K562 (cell line): ENCODE measurements around the gene CRACDL. TPM values are rescaled to one million over a fixed set of nuclear protein-coding genes. Genes with fewer than 3 reads are reported as not detected.

Experiments used
- MGA ChIP-seq: fragments of 450-650 bp; IDR thresholded peaks from 2 replicates; pipeline ENCODE4 v1.6.1; 2016; ENCODE audit warnings: mild to moderate bottlenecking, moderate library complexity
- polyA plus RNA-seq, 8 experiments: library from polyadenylated mRNA; depleted of rRNA in 4 of 8; stranded (reverse) in 5 of 8; unstranded in 3 of 8; fragments of >200 nt; fragmentation: Nextera tagmentation in 2 of 8; fragmentation: Illumina TruSeq in 1 of 8; extraction: Ambion mirVana in 2 of 8; extraction: Trizol in 1 of 8; gene quantifications; 2 replicates each; pipeline versions ENCODE4 v1.2.1 to v1.2.3, GENCODE V29; 2011 to 2014; ENCODE audit warnings: inconsistent platforms in 1 of 8, missing spikeins in 1 of 8
- total RNA-seq, 7 experiments: library from RNA; depleted of rRNA in 6 of 7; stranded (reverse); fragments of >200 nt in 6 of 7; fragmentation: Illumina TruSeq in 2 of 7; extraction: Trizol in 2 of 7; gene quantifications; 2 replicates each; pipeline versions ENCODE4 v1.2.1 to v1.2.3, GENCODE V29; 2011 to 2021; ENCODE audit warnings: low replicate concordance in 1 of 7

Gene CRACDL
- total and polyA plus RNA-seq, 9 of the 15 experiments (the other 6 are each of a cell fraction or from before 2014, with no cell fraction given), result not detected

DNA sequence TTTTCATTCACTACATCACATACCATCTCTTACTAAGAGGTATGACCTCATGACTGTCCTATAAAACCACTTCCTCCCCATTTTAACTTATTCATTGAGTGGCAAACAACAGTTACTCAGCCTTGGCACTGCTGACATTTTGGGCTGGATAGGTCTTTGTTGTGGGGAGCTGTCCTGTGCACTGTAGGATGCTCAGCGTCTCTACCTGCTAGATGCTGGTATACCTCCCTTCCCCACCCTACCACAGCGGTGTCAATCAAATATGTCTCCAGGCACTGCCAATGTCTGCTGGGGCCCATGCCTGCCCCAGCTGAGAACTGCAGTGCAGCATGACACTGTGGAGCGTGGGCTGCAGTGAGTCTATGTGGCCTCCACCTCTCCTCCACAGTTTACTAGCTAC, 128.8 kb downstream of the CRACDL start (continued):
- TF ChIP-seq MGA, result no peak
- TF ChIP-seq, all 486 proteins: peak for 0
